Thyroid gland (tissue), 4 donors: ENCODE results near the gene EID2.

Experiments
- CTCF ChIP-seq, 6 experiments: fragments of 200-600 bp in 3 of 6; fragments of 450-650 bp in 3 of 6; sonication (generic) in 3 of 6; IDR thresholded peaks; one replicate each; pipeline ENCODE4 v1.5.1; 2016 to 2019; ENCODE audit warnings: antibody characterized with exemption in 6 of 6, mild to moderate bottlenecking in 2 of 6, inconsistent platforms in 1 of 6, moderate library complexity in 1 of 6
- POLR2A ChIP-seq, 2 donors: fragments of 450-650 bp; IDR thresholded peaks; one replicate each; pipeline ENCODE4 v1.6.1; 2017; ENCODE audit warnings: antibody characterized with exemption in 2 of 2, mild to moderate bottlenecking in 2 of 2, moderate library complexity in 1 of 2

- no peak for TF ChIP-seq POLR2A (IDR thresholded peaks at IDR 0.05)
- no peak for TF ChIP-seq CTCF (IDR thresholded peaks at IDR 0.05)
These were observed 32.8 kb downstream of the EID2 start for GRCh38 chr19:39506944-39507714.
